G401.6 (cell line): ENCODE measurements around the gene LACRT.
"Not testable (repeated sequence)": the region's sequence is repeated elsewhere in the genome, so short reads cannot be mapped to it uniquely, and the experiment has no call there.

Experiments
- FAIRE-seq: peaks from 2 replicates; lab custom pipeline; 2012; peaks lifted over from hg19 to GRCh38; lab: Jason Lieb, UNC

Gene LACRT, protein sequence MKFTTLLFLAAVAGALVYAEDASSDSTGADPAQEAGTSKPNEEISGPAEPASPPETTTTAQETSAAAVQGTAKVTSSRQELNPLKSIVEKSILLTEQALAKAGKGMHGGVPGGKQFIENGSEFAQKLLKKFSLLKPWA

DNA sequence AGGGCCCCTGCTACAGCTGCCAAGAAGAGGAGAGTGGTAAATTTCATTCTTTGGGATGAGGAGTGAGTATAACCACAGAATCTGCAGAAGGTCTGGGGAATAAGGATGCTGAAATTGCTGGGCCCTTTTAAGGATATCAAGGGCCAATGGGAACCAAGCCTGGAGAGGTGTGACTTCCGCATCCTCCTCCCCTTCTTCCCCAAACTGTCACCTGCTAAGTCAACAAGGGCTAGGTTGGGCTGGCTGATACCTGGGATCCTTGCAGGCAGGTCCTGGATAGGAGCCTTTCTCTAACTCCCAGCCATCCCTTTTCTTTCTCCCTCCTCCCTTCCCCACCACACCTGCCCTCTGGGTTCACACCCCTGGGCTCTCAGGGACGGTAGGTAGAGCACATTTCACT is at the start of gene LACRT:
TSS of gene LACRT (minus strand) at position 101 of the 400 bp plus-strand sequence. CDS start at position 47, 54 bp downstream.
- no peak for FAIRE-seq

DNA sequence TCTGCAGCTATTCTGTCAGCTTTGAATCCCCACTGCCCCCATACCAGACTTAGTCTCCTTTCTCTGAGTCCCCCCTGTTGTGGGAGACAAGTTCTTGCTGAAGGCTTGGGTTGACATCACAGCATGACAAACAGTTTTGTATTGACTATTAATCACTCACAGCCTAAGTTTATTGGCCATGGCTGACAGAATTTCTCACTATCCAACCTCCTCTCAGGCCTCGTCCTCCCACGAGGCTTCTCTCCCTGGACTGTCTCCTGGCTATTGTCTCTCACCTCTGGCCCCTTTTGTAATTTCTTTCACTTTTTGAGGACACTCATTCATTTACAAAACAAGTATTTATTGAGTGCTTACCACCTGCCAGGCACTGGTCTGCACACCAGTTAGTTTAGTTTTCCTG is 48.7 kb upstream of the LACRT start:
- no peak for FAIRE-seq

DNA sequence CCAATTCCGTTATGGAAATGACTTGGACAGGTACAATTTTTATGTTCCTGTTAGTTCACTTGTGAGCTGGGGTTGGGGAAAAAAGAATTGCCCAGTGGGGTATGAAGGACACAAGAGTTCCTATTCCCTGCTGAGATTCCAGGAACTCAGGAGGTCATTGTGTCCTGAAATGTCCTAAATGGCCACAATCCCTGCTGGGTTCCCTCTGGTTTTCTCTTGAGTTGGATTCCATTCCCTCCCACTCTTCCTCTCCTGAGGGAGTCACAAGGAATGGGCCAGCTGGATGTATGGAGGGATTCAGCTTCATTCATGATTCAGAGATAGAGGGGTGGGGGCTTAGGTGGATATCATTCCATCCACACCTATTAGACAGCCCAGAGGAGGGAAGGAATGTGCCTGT is 48.0 kb upstream of the LACRT start:
- no peak for FAIRE-seq

DNA sequence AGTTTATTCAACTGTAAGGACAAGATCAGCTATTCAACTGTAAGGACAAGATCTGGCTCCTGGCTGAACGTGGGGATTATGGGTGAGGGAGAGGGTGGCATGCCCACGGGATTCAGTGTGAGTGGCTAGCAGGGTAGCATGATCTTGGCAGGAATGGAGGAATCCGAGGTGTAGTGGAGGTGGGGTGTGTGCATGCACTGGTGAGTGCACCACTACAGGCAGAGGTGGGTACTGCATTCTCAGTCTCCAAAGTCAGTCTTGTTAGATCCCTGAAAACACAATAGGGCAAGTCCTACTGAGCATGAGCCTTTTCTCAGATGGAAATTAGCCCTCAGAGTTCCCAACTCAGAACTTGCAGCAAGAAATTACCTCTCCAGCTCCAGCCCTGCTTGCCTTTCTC is 45.7 kb upstream of the LACRT start:
- no peak for FAIRE-seq

DNA sequence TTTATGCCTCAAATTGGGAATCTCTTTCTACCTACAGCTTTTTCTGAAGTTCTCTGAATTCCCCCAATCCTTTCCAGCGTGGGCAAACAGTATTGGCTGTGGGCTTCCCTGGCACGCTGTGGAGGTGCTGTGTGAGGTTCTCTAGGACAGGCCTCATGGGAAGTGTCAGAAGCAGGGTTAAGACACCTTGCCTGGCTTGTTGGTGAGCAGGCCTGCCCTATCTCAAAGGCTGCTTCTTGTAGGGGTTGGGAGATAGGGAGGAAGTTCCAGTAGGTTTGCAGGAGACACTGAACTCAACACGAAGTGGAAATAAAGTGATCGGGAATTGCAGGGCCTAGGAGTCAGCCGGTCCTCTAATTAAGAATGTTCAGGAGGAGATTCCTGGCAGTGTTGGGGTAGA is 43.4 kb upstream of the LACRT start:
- FAIRE-seq = no peak

DNA sequence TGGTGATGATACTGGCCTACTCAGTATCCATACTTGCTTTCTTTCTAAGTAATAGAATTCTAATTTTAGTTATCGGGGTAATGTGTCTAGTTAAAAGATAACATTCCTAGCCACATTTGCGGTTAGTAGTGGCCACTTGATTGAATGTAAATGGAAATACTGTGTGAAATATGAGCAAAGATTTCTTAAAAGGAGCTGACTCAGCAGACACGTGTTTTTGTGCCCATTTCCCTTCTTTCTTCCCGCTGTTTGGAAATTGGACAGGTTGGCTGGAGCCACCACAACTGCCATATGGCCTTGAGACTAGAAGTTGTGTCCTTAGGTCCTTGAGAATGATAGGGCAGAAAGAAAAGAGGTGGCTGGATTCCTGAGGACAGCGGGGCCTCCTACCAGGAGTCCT is 33.2 kb upstream of the LACRT start:
- no peak for FAIRE-seq

DNA sequence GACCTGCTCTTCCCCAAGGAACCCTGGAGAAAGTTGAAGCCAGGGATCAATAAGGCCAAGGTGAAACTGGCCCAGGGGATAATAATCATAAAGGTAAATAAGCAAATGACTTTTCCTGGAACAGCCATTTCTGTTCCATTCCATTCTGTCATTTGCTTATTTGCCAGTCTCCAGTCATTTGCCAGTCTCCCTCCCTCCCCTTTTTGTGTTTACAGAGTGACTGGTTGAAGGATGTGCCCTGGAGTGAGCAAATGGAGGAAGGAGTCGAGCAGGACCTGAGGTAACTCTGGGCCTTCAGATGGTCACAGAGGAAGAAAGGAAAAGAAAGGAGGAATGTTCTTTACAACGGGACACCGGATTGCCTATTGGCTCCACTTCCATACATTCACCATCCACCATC is 31.3 kb upstream of the LACRT start:
- FAIRE-seq = no peak

DNA sequence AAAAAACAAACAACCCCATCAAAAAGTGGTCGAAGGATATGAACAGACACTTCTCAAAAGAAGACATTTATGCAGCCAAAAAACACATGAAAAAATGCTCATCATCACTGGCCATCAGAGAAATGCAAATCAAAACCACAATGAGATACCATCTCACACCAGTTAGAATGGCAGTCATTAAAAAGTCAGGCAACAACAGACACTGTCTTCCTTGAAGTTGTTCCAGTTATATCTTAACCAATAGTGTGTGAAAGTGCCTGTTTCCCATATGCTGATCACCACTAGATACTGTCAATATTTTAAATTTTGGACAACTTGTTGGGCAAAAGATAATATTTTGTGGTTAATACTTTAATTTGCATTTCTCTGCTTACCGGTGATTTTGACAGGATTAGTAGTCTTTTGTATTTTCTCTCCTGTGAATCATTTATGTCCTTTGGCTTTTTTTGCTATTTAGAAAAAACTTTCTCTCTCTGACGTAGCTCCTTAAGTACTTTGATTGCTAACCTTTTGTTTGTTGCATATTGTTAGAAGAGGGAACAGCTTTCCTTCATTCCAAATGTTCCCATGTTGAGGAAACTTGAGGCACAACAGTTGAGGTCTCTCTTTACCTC is 30.4 kb upstream of the LACRT start:
- FAIRE-seq = not testable (repeated sequence)

DNA sequence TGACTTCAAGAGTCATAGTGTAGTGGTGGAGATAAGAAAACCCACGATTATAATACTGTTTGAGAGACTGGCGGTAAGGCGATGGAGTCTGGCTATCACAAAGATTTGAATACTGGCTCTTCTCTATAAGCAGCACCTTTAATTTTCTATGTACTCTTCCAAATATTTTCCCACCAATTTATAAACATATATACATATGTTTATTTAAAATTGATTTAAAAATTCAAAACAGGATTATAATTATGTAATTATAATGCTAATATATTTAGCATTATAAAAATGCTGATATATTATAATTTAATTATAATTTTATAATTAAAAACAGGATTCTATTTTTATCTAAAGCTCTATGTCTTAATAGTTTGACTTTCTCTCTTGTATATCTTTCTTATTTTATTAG is 28.9 kb upstream of the LACRT start:
- FAIRE-seq = peak; percentile 92

DNA sequence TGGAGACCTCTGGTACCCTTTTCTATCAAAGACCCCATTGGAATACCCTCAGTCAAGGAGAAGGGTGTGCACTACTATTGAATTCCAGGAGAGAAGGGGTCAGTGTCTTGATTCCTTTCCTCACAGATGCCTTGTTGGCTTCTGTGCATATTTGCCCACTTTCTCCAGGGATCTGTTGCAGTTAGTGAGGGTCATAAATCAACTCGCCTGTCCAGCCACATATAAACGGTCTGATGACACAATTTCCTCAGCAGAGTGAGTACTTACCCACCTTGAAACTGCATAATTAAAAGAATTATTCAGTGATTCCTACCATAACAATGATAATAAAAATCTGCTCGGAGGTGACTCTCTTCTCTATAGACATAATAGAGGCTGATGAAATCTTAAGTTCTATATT is 27.3 kb upstream of the LACRT start:
- FAIRE-seq = no peak

DNA sequence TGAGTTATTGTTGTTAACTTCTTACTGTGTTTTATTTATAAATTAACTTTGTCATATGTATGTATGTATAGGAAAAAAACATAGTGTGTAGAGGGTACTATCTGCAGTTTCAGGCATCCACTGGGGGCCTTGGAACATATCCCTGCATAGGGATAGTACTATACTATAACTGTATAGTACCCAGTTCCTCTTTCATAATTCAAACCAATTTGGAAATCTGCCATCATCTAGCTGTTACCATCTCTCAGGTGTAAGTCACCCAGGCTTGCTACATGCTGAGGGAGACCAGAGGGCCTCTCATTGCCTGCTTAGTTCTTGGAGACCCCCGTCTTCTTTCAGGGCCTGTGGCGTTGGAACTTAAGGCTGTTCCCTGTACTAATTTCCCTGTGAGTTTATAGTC is 26.4 kb upstream of the LACRT start:
- FAIRE-seq = no peak

DNA sequence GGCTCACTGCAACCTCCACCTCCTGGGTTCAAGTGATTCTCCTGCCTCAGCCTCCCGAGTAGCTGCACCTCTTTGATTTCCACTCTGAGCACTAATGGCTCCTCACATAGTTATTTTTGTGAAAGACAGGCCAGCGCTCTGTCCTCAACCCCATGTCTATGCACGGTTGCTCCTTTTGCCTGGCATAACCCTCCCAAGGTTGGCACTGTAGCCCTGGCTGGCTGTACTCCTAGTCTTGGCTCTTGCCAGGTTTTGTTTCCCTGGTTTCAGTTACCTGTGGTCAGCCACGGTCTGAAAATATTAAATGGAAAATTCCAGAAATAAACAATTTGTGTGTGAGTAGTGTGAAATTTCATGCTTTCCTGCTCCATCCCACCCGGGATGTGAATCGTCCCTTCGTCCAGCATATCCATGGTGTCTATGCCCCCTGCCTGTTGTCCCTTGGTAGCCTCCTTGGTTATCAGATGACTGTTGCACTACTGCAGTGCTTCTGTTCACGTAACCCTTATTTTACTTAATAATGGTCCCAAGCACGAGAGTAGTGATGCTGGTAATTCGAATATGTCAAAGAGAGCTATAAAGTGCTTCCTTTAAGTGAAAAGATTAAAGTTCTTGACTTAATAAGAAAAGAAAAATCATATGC is 25.7 kb upstream of the LACRT start:
- FAIRE-seq = no peak

DNA sequence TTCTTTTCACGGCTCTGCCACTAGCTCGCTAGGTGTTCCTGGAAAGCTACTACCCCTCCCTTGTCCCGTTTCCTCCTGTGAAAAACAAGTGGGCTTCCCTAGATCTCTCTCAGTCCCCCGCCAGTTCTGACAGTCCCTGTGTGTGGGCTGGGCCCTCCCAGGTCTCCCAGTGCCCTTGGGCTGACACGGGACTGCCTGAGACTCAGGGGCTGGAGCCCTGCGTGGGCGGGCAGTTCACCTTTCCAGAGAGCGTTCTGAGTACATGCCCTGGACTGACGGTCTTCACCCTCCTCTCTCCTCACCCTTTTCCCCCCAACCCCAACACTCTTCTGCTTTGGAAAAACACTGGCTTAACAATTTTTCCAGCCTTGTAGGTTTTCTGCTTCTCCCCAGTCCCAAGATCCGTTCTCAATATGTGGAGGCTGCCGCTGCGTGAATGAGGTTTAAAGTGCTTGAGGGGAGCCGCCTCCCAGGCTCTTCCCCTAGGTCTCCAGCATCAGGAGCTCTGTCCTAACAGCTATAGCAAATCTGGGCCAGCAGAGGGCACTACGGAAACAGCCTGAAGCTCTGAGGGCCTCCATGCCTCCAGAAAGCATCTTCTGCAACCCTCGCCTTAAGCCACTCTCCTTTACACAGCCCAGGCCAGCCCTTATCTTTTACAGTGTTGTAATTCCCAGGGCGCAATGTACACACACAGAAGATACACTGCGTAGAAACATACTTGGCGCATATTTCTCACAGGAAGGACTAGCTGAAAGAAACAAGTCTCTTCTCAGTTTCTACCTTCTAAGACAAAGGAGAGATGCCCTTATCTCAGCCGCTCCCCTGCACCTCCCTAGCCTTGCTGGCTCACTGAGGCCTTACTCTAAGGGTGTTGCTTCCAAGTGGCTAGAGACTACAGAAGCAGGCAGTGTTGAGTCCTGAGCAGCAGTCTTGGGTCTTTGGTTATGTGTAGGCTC is 23.9 kb upstream of the LACRT start:
- no peak for FAIRE-seq

DNA sequence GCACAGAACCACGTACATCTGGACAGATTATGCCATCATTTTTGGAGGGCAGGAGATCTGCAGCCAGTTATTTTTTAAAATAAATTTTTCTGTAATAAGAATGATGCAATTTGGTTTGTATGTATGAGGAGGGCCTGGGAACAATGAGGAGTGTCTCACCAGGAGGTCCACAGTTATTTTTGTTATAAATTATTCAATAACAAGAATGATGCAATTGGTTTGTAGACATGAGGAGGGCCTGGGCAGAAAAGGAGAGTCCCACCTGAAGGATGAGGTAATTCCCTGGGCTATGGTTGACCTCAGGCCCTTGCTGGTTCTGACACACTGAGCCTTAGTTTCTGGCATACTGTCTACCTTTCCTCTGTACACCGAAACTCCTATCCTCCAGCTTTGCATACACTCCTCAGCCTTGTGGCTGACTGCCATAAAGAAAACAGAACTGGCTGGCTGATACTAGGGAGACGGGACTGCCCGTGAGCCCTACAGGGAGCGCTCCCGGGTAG is 22.5 kb upstream of the LACRT start:
- no peak for FAIRE-seq

DNA sequence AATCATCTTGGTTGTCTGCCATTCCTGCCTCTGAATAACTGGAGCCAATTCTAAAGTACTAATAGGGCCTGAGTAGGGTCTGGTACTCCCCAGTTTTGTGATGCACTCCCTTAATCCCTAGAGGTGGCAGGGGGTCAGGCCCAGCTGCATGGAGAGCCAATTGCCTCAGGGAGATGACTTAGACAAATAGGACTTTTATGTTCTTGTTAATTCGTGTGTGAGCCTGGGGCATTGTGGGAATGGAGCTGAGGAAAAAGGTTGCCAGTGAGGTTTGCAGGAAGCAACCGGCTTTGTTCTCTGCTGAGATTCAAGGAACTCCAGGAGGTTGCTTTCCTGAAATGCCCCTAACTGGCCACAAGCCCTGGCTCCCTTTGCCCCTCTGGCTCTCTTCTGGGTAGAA is 20.2 kb upstream of the LACRT start:
- no peak for FAIRE-seq

DNA sequence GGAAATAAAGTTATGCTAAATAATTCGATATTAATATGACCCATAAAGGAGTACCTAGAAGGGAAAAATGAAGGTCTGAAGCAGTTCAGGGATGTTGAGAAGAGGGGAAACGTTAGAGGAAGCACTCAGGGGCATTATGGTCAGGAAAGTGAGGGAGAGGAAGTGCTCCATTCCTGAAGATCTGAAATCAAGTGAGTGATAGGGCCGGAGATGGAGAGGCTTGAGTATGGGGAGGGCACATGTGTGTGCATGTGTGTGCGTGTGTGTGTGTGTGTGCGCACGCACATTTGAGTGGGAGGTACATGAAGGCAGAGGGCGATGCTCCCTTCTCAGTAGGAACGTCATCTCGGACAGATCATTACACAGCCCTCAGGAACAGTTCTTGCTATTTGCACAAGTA is 18.3 kb upstream of the LACRT start:
- no peak for FAIRE-seq

DNA sequence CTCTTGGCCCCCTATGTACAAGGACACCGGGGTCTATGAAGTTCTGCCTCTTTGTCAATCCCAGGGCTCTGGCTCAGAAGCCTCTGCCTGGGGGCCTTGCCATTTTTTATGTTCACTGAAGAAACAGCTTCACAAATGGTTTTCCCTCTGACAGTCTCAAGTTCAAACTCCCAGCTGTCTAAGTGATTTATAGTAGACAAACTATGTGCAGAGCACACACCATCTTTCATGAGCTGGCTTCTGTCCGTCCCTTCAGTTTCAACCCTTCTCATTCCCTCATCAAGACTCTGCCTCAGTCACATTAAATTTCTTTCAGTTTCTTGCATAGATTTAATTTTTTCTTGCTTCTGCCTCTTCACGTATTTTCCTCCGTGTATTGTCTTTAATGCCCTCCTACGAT is 16.2 kb upstream of the LACRT start:
- no peak for FAIRE-seq

DNA sequence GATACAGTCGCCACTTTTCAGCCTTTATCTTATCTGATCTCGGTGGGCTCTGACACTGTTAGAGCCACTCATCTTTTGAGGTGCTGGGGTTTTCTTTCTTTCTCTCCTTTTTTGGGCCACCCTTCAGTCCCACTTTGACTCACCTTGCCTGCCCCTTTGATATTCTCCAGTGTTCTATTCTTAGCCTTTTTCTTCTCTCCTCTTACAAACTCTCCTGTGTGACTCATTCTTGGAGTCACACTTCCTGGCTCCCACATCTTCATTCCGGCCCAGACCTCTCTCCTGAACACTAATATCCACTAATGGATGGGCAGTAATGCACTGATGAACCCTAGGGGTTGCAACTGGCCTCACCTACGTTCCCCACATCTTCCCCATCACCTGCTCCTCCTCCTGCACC is 15.7 kb upstream of the LACRT start:
- no peak for FAIRE-seq

DNA sequence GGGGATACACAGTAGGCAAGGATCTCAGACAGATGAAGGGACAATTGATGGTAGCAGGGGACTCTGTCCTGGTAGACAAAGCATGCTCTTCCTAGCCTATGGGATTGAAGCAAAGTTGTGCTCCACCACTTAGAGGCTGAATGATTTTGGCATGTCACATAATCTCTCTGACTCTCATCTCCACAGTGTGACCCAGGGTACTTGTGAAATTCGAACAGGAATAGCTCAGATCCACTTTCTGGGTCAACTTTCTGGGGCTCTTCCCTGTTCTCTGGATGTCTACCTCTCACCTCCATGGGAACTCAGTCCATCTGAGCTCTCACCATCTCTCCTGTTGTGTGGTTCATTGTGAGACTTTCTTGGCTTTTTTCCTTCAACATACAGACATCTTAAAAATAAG is 15.1 kb upstream of the LACRT start:
- no peak for FAIRE-seq

DNA sequence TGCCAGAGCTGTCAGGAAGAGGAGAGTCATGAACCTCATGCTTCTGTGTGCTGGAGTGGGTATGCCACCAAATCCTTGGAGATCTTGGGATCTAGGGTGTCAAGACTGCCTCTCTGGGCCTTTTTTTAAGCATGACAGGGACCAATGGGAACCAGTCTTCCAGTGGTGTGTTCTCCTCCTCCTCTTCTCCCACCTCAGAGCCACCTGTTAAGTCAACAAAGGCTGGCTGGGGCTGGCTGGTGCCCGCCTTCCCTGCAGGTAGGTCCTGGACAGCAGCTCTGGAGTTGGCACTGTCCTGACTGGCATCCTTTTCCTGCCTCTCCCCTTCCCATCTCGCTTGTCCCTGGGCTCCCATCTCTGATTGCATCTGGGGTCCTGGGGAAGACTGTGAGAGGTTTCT is 13.6 kb upstream of the LACRT start, which contains the start of gene DCD:
TSS of gene DCD (minus strand) at position 101 of the 400 bp plus-strand sequence. CDS start at position 39, 62 bp downstream.
- no peak for FAIRE-seq

DNA sequence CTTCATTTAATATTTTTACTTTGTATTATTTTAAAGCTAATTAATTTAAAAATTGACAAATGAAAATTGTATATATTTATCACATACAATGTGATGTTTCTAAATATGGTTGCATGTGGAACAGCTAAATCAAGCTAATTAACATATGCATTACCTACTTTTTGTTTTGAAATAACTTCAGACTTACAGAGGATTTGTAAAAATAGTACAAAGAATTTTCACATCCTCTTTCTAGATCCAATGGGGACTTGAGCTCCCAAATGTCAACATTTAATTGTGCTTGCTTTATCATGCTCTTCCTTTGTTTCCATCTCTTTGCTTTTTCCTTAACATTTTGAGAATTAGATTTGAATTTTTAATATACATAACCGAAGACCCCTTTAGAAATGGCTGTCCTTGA is 6.9 kb upstream of the LACRT start:
- FAIRE-seq = no peak

DNA sequence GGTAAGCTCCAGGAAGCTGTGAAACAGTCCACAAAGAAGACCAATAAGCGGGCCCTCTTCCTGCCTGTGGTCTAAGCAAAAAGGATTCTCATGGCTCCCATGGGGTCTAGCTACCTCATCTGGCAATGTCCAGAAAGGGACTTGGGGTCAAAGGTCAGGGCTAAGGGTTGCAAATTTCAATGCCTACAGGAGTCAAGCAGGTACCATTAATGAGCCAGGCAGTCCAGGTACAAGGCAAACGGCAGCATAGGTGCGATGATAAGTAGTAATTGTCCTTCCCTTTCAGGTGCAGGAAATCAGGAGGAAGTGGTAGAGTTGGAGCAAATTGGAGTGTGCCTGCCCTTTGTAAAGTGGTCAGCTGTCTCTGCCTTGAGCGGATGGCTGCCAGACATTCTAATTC is 6.4 kb upstream of the LACRT start:
- no peak for FAIRE-seq

DNA sequence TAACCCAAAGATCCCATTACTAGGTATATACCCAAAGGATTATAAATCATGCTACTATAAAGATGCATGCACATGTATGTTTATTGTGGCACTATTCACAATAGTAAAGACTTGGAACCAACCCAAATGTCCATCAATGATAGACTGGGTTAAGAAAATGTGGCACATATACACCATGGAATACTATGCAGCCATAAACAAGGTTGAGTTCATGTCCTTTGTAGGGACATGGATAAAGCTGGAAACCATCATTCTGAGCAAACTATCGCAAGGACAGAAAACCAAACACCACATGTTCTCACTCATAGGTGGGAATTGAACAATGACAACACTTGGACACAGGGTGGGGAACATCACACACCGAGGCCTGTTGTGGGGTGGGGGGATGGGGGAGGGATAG is 4.4 kb upstream of the LACRT start:
- not testable (repeated sequence) for FAIRE-seq
